ENCODE measurements around the gene KRTAP10-5. TPM values are rescaled to one million over a fixed set of nuclear protein-coding genes. Genes with fewer than 3 reads are reported as not detected.
"Not testable (repeated sequence)": the region's sequence is repeated elsewhere in the genome, so short reads cannot be mapped to it uniquely, and the experiment has no call there.

The KRTAP10-5 gene
- polyA plus RNA-seq, 3 donors: not detected

GRCh38 chr21:44590897-44591800 lies 10.7 kb upstream of the KRTAP10-5 start:
- not testable (repeated sequence) for DNase-seq

DNA sequence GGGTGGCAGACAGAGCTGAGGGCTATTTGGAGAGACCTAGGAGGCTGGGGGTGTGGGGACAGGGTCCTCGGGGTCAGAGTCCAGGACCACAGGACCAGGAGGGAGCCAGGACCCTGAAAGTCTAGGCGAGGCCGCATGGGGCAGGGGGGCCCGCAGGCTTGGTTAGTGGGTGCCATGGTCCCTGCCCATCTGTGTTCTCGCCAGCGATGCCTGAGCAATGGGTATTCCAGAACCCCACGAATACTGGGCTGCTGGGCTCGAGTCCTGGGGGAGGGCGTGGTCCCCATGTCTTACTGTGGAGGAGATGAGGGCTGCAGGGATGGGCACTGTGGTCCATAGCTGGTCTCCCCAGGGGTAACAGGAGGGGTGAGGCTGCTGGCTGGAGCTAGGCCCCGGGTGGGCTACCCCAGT lies 9.9 kb upstream of the KRTAP10-5 start:
- DNase-seq: no peak

DNA sequence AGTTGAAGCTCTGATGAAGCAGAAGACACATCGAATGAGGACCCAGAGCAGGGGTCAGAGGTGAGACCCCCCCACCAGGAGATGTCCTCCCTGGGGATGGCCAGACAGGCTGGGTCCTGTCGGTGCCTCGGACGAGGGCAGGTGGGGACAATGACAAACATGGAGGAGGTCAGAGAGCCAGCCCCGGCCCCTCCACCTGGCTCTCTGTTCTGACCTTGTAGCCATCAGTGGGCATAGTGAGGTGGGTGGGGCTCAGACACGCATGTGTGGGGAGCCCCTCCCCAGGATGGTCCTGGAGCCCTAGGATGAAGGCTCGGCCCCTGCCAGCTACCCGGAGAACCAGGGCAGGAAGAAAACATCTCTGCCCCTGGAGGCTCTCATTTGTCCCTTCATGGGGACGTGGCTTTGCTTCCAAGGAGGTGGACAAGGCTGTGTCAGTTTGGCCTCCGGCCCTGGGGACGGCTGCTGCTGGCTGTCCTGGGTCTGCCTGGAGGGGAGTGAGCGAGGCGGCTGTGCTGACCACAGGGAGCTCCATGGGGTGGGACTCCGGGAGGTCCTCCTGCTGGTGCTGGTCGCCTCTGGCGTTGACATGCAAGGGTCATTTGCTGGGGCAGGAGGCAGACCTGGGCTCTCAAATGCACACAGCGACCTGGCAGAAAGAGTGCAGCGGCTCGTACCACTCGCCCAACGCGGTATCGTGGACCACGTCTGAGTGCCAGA lies 9.3 kb upstream of the KRTAP10-5 start:
- no peak for DNase-seq

GRCh38 chr21:44589094-44589493 lies 8.7 kb upstream of the KRTAP10-5 start:
- DNase-seq: no peak

- DNase-seq: no peak
Observed at GRCh38 chr21:44585892-44586291, 5.5 kb upstream of the KRTAP10-5 start.

GRCh38 chr21:44583800-44584147 lies 3.4 kb upstream of the KRTAP10-5 start:
- no peak for DNase-seq

GRCh38 chr21:44583089-44583799 lies 2.8 kb upstream of the KRTAP10-5 start:
- peak; percentile 39 for DNase-seq

- DNase-seq: no peak
Observed at GRCh38 chr21:44582055-44582454, 1.7 kb upstream of the KRTAP10-5 start.

DNA sequence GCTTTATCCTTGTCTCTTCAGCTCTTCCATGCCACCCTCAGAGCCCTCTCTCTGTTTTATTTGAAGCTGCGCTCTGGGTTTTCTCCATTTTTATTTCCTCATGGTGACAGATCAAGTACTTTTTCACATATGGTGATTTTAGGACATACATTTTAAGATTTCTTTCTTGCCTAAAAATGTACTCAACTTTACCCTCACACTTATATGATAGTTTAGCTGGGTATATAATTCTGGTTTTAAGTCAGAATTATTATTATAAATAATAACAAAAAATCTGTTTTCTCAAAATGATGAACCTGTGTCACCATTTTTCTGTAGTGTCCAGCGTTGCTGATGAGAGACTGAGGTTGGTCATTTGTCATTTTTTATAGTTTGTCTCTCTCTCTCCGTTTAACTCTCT lies 754 bp upstream of the KRTAP10-5 start:
- no peak for DNase-seq

DNA sequence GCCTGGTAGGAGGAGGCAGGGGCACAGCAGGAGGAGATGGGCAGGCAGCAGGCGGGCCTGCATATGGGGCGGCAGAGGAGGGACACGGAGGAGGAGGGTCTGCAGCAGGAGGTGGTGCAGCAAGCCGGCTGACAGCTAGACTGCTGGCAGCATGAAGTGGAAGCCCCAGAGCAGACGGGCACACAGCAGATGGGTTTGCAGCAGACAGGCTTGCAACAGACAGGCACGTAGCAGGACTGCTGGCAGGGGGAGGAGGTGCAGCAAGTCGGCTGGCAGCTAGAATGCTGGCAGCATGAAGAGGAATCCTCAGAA lies 615 bp downstream of the KRTAP10-5 start:
- no peak for DNase-seq

DNA sequence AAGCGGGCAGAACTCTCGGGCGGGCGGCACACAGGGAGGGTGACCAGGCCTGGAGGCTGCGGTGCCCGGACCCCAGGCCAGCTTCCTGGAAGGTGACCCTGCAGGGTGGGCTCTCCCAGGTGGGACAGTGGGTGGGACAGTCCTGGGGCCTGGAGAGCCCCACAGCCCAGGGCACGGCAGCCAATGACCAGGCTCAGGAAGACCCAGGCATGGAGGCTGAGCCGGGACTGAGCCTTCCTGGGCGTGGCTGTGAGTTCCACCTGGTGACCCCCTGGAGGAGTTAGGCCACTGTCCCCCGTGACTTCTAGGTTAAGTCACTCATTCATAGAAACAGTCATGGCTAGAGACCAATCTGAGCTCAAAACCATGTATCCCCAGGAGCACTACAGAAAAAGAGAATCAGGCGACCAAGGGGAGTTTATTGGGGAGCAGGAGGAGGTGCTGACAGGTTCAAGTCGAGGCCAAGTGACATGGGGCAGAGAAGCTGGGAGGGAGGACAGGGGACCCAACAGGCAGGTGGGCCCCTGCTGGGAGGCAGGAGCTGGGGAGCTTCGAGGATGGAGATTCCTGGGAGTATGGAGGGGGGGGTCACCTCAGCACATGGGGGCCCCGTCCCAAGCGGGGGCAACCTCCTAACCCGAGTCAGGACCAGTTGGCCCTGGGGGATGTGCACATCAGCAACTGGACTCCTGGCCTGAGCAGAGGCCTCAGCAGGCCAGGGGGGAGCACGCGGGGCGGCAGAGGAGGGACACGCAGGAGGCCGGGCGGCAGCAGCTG lies 1.2 kb downstream of the KRTAP10-5 start:
- DNase-seq: no peak

DNA sequence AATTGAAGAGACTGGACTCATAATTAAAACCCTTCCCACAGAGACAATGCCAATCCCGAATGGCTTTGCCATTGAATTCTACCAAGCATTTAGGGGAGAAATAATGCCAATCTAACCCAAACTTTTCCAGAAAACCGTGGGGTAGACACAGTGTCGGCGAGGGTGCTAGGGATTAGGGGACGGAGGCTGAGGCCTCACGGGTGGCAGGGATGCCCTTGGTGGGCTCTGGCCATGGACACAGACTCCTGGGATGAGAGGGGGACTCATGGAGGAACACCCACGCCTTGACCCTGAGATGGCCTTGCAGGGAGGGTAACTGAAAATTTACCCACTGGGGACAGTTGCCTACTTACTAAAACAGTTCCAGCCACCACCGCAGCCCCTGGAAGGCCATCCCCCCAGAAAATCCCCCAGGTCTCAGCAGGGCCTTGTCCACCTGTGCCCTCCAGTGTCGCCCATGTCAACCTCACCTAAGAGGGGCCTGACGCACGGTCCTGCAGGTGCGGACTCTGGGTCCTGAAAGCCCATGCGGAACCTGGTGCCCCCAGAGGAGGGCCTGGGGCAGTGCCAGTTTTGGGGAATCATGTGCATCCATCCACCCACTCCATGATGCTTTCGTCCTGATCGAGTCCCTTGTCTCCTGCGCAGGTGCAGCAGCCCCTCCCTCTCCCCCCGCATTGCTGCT lies 1.9 kb downstream of the KRTAP10-5 start:
- DNase-seq: no peak

GRCh38 chr21:44576025-44576420 lies 4.4 kb downstream of the KRTAP10-5 start:
- DNase-seq: no peak

GRCh38 chr21:44575307-44576024 lies 4.9 kb downstream of the KRTAP10-5 start:
- no peak for DNase-seq

- DNase-seq: no peak
Observed at GRCh38 chr21:44574457-44575306, 5.7 kb downstream of the KRTAP10-5 start.

DNA sequence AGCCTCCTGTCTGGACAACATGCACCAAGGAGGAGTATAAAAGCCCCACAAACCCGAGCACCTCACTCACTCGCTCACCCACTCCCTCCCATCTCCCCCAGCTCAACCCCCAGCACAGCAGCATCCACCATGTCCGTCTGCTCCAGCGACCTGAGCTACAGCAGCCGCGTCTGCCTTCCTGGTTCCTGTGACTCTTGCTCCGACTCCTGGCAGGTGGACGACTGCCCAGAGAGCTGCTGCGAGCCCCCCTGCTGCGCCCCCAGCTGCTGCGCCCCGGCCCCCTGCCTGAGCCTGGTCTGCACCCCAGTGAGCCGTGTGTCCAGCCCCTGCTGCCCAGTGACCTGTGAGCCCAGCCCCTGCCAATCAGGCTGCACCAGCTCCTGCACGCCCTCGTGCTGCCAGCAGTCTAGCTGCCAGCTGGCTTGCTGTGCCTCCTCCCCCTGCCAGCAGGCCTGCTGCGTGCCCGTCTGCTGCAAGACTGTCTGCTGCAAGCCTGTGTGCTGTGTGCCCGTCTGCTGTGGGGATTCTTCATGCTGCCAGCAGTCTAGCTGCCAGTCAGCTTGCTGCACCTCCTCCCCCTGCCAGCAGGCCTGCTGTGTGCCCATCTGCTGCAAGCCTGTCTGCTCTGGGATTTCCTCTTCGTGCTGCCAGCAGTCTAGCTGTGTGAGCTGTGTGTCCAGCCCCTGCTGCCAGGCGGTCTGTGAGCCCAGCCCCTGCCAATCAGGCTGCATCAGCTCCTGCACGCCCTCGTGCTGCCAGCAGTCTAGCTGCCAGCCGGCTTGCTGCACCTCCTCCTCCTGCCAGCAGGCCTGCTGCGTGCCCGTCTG lies 6.6 kb downstream of the KRTAP10-5 start, which contains the start of gene KRTAP10-4:
Gene KRTAP10-4, plus strand, starts transcription at position 100 of the 827 bp plus-strand sequence. Its CDS starts 30 bp downstream, at position 130.
- DNase-seq: not testable (repeated sequence)

DNA sequence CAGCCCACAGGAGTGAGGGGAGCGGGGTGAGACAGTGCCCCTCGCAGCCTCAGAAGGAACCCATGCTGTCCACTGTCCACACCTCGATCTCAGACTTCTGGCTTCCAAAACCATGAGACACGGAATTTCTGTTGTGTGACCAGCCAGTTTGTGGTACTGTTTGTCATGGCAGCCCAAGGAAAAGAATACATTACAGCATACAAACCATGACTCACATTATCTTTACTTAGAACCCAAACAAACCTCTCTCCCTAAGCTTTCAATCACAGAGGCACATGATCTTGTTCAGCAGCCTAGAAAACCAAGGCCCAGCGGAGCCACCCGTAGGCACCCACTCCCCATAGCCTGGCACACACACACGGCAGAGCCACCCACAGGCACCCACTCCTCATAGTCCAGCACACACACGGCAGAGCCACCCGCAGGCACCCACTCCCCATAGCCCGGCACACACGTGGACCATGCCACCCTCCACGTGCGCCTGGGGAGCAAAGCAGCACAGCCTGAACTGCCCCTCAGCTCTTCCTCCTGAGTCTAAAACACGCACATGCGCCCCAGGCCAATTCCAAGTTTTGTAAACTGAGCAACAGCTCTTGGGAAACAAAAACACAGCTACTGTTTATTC lies 7.3 kb downstream of the KRTAP10-5 start:
- no peak for DNase-seq
